K562 (cell line): Measurements from ENCODE around the gene LBH. TPM values are rescaled to one million over a fixed set of nuclear protein-coding genes. Genes with fewer than 3 reads are reported as not detected.

ENCODE experiments used
- CBFA2T3 ChIP-seq: fragments of 450-650 bp; IDR thresholded peaks from 2 replicates; pipeline ENCODE4 v1.6.1; 2017
- CXXC5 ChIP-seq: fragments of 250-450 bp; sonication (Bioruptor Pico); IDR thresholded peaks from 2 replicates; pipeline ENCODE4 v1.8.0; 2022; ENCODE audit warnings: inconsistent platforms, mild to moderate bottlenecking, moderate library complexity
- NCOA2 ChIP-seq, 2 experiments: fragments of 450-650 bp; IDR thresholded peaks; 2 replicates each; pipeline ENCODE4 v1.6.1; 2018; ENCODE audit warnings: mild to moderate bottlenecking in 2 of 2, moderate library complexity in 1 of 2; ENCODE audit not compliant: partially characterized antibody in 2 of 2
- POU5F1 ChIP-seq: fragments of 150-350 bp; IDR thresholded peaks from 2 replicates; pipeline ENCODE4 v1.6.1; 2014; ENCODE audit warnings: borderline replicate concordance, low read length, low read depth, mild to moderate bottlenecking; ENCODE audit not compliant: partially characterized antibody
- RB1 ChIP-seq: fragments of 450-650 bp; IDR thresholded peaks from 2 replicates; pipeline ENCODE4 v1.6.1; 2017; ENCODE audit warnings: low read depth, mild to moderate bottlenecking
- SLC30A9 ChIP-seq: fragments of 250-450 bp; sonication (Bioruptor Pico); IDR thresholded peaks from 2 replicates; pipeline ENCODE4 v1.8.0; 2022; ENCODE audit warnings: mild to moderate bottlenecking, moderate library complexity
- STAT5A ChIP-seq: IDR thresholded peaks from 2 replicates; pipeline ENCODE4 v1.6.1; 2012; ENCODE audit warnings: low read length, inconsistent platforms, borderline replicate concordance
- TAL1 ChIP-seq: fragments of 450-650 bp; IDR thresholded peaks from 2 replicates; pipeline ENCODE4 v1.6.1; 2016; ENCODE audit warnings: mild to moderate bottlenecking
- TBL1XR1 ChIP-seq, 2 experiments: IDR thresholded peaks; 2 replicates each; pipeline ENCODE4 v1.6.1; 2012; ENCODE audit warnings: improper control_type of control experiment in 2 of 2, low read length in 2 of 2, mild to moderate bottlenecking in 1 of 2
- ZNF3 ChIP-seq: fragments of 250-450 bp; sonication (Bioruptor Pico); IDR thresholded peaks from 2 replicates; pipeline ENCODE4 v1.5.0; 2021; ENCODE audit warnings: mild to moderate bottlenecking, moderate library complexity
- ZNF583 ChIP-seq: fragments of 250-450 bp; sonication (Bioruptor Pico); IDR thresholded peaks from 2 replicates; pipeline ENCODE4 v1.4.0; 2020
- polyA plus RNA-seq, 8 experiments: library from polyadenylated mRNA; depleted of rRNA in 4 of 8; stranded (reverse) in 5 of 8; unstranded in 3 of 8; fragments of >200 nt; fragmentation: Nextera tagmentation in 2 of 8; fragmentation: Illumina TruSeq in 1 of 8; extraction: Ambion mirVana in 2 of 8; extraction: Trizol in 1 of 8; gene quantifications; 2 replicates each; pipeline versions ENCODE4 v1.2.1 to v1.2.3, GENCODE V29; 2011 to 2014; ENCODE audit warnings: inconsistent platforms in 1 of 8, missing spikeins in 1 of 8
- total RNA-seq, 7 experiments: library from RNA; depleted of rRNA in 6 of 7; stranded (reverse); fragments of >200 nt in 6 of 7; fragmentation: Illumina TruSeq in 2 of 7; extraction: Trizol in 2 of 7; gene quantifications; 2 replicates each; pipeline versions ENCODE4 v1.2.1 to v1.2.3, GENCODE V29; 2011 to 2021; ENCODE audit warnings: low replicate concordance in 1 of 7
- TF ChIP-seq, protein P1 (sequence below): fragments of 200-800 bp; sonication (Bioruptor generic); IDR thresholded peaks from 2 replicates; pipeline ENCODE4 v1.6.1; 2017; ENCODE audit warnings: missing genetic modification characterization, missing compliant biosample characterization
- TF ChIP-seq, protein P2 (sequence below): IDR thresholded peaks from 2 replicates; pipeline ENCODE4 v1.6.1; 2016; ENCODE audit warnings: missing genetic modification characterization, missing compliant biosample characterization

The LBH gene
- total and polyA plus RNA-seq, 9 of the 15 experiments (the other 6 are each of a cell fraction or from before 2014, with no cell fraction given), result 3.1 to 13.4 (median 7.4) TPM

DNA sequence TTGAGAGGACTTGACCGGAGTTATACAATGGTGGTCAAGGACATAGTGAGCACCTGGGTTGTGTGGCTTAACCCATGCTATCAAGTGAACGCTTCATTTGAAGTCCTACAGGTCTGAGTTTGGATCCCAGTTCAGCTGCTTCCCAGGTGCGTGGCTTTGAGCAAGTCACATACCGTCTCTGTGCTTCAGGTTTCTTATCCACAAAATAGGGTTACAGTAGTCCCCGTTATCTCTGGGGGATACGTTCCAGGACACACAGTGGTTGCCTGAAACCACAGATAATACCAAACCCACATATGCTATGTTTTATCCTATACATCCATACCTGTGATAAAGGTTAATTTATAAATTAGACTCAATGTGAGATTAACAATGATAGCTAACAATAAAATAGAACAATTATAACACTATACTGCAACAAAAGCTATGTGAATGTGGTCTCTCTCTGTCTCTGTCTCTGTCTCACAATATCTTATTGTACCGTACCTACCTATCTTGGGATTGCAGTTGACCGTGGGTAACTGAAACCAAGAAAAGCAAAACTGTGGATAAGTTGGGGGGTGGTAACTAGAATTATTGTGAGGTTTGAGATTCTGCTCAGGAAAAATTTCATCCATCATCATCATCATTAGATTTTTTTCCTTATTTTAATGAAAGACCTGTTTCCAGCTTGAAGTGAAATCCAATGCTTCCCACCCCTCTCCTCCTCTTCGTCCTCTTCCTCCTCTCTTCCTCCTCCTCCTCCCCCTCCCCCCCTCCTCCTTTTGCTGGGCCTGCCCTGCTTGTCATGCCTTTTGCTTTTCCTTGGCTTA lies 22.7 kb downstream of the LBH start (continued):
- no peak for TF ChIP-seq ZNF3 (CRISPR knock-in tag)
- TF ChIP-seq TAL1, result peak; percentile 95
- 0 out of 2 replicates have a peak, but pooled peaks have one; percentile 30 for TF ChIP-seq ZNF583 (CRISPR knock-in tag)
- TF ChIP-seq, protein P1, sequence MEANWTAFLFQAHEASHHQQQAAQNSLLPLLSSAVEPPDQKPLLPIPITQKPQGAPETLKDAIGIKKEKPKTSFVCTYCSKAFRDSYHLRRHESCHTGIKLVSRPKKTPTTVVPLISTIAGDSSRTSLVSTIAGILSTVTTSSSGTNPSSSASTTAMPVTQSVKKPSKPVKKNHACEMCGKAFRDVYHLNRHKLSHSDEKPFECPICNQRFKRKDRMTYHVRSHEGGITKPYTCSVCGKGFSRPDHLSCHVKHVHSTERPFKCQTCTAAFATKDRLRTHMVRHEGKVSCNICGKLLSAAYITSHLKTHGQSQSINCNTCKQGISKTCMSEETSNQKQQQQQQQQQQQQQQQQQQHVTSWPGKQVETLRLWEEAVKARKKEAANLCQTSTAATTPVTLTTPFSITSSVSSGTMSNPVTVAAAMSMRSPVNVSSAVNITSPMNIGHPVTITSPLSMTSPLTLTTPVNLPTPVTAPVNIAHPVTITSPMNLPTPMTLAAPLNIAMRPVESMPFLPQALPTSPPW (CRISPR knock-in tag), result 0 out of 2 replicates have a peak, but pooled peaks have one; percentile 3
- peak; percentile 90 for TF ChIP-seq STAT5A
- TF ChIP-seq SLC30A9 (CRISPR knock-in tag), result no peak
- TF ChIP-seq NCOA2 (IDR thresholded peaks at IDR 0.05; ENCODE audit: partially characterized antibody in 2 of 2), result peak in 1 of 2 experiments; percentile 19
- peak; percentile 97 for TF ChIP-seq CBFA2T3
- peak; percentile 55 for TF ChIP-seq CXXC5
- TF ChIP-seq TBL1XR1 (IDR thresholded peaks at IDR 0.05; ENCODE audit: low read length in 2 of 2), result peak in 1 of 2 experiments; percentile 68; a peak in 2 of 4 replicates
- TF ChIP-seq, protein P2, sequence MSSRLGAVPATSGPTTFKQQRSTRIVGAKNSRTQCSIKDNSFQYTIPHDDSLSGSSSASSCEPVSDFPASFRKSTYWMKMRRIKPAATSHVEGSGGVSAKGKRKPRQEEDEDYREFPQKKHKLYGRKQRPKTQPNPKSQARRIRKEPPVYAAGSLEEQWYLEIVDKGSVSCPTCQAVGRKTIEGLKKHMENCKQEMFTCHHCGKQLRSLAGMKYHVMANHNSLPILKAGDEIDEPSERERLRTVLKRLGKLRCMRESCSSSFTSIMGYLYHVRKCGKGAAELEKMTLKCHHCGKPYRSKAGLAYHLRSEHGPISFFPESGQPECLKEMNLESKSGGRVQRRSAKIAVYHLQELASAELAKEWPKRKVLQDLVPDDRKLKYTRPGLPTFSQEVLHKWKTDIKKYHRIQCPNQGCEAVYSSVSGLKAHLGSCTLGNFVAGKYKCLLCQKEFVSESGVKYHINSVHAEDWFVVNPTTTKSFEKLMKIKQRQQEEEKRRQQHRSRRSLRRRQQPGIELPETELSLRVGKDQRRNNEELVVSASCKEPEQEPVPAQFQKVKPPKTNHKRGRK (tag), result peak; percentile 61
- no peak for TF ChIP-seq POU5F1
- 0 out of 2 replicates have a peak, but pooled peaks have one; percentile 11 for TF ChIP-seq RB1
